HG03095 (cell line): ENCODE data around the gene KRT82.
"Not testable (repeated sequence)": the region's sequence is repeated elsewhere in the genome, so short reads cannot be mapped to it uniquely, and the experiment has no call there.

Source experiments
- ATAC-seq: cut with Tn5 transposase; IDR thresholded peaks from one replicate; pipeline ENCODE4 v1.9.1; 2021; ENCODE audit warnings: moderate library complexity; ENCODE audit not compliant: unreplicated experiment

Gene KRT82

DNA sequence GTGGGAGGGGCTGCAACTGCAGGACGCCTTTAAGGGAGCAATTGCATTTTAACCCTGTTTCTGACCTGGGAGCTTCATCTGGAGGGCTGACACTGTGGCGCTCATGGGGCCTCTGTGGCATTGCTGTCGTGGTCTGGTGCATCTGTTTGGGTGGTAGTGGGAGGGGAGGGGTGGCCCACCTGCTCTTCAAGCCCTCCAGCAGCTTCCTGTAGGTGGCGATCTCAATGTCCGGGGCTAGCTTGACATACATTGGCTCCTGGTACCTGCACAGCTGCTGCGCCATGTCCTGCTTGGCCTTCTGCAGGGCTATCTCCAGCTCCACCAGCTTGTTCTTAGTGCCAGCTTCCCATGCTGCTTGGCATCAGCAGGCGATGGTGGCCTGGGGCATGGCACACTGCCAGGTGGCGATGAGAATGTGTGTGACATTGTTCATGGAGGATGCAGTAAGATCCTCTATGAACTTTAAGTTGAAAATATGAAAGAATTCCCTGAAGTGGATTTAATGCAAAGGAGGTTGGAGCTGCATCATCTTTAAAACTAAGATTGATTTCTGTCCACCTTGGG, 7.7 kb upstream of the KRT82 start:
- no peak for ATAC-seq

- ATAC-seq = no peak
Observed at GRCh38 chr12:52413202-52413601, 7.1 kb upstream of the KRT82 start.

DNA sequence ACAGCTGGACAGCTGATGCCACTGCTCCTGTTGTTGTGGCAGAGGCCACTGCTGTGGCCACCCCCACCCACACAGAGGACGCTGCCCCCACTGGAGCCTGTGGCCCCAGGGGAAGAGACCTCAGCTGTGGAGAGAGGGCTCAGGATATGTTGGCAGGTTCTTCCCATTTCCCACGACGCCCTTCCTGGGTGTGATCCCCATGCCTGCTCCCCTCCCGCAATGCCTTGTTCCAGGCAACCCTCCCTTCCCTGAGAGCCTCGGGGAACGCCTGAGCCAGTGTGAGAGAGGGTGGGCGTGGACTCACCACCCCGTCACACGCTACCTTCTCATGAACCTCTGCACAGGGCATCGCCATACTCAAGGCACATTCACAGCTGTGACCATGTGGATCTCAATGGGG, 5.7 kb upstream of the KRT82 start:
- ATAC-seq = no peak

GRCh38 chr12:52410589-52411248, 4.6 kb upstream of the KRT82 start:
- not testable (repeated sequence) for ATAC-seq

DNA sequence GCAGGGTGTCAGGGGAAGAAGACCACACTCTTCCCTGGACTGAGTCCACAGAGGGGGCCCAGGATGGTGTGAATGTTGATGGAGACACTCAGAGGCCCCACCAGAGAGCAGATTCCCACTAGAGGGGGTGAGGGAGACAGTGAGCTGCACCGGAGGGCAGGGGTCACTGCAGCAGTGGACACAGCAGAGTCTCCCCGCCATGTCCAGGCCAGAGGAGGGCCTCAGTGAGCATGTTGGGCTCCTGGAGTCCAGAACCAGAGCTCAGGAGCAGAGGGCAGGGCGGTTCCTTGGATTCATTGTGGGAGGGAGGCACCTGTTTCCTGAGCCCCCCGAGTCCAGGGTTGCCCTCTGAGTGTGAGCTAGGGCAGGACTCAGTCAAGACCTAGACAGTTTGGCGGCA, 1.8 kb upstream of the KRT82 start:
- ATAC-seq = no peak

DNA sequence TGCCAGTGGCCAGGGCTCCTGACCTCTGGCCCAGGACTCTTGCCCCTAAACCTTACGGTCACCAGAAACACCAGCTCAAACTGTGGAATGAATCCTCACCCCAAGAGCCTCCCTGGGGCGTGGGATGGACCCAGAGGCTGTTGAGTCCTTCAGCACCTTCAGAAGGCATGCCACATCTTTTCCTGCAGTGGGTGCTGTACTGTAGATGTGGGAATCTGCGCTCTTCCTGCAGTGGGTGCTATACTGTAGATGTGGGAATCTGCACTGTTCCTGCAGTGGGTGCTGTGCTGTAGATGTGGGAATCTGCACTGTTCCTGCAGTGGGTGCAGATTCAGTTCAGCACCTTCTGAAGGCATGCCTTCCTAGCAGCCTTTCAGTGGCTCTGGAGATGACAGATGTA, 1.2 kb downstream of the KRT82 start:
- no peak for ATAC-seq

GRCh38 chr12:52403561-52403960, 2.6 kb downstream of the KRT82 start:
- no peak for ATAC-seq

GRCh38 chr12:52402873-52403540, 3.1 kb downstream of the KRT82 start:
- no peak for ATAC-seq

DNA sequence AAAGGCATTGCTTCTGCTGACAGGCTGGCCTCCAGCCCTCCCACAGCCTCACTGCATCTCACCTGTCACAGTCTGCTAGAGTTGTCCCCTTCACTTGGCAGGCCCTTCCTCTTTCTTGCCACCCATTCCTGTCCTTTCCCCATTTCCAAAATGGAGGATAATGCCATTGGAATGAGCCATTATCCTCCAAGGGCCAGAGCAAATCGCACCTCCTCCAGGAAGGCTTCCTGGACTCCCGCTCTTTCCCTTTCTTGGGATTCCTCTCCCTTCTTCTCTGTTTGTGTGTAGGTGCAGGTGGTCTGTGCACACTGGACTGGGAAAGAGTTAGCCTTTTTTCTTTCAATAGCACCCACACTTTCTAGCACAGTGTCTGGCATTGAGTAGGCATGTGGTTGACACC, 3.8 kb downstream of the KRT82 start:
- no peak for ATAC-seq

DNA sequence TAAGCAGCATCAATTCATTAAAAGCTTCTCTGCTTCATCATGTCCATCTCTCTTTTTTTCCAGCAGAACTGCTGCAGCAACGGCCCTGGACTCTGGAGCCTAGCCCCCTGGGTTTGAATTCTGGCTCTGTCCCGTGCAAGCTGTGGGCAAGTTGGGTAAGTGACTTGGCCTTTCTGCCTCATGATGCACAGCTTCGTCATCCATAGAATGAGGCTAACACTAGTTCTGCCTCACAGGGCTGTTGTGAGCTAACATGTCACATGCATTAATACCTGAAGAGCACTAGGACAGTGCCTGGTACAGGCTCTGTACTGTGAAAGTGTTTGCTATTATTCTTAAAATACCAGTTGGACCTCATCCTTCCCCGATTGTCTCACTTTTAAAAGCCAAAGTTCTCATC, 4.2 kb downstream of the KRT82 start:
- no peak for ATAC-seq

DNA sequence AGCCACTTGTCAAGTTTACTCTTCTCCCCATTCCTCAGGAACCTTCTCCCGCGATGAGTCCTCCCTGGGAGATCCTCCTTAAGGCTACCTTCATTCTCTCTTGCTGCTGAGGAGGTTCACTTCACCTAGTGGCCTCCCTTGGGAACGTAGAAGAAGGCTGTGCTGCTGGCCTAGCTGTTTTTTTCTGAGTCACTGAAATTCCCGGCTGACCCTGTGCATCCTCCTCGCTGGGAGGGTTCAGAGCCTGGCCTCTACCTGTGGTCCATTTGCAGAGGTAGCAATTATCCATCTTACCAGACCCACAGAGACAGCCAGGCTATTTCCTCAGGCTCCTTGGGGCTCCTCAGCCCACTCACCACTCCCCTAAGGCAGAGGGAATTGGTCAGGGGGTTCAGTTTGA, 4.6 kb downstream of the KRT82 start:
- ATAC-seq = no peak

- ATAC-seq = no peak
Observed at GRCh38 chr12:52400906-52401305, 5.2 kb downstream of the KRT82 start.

DNA sequence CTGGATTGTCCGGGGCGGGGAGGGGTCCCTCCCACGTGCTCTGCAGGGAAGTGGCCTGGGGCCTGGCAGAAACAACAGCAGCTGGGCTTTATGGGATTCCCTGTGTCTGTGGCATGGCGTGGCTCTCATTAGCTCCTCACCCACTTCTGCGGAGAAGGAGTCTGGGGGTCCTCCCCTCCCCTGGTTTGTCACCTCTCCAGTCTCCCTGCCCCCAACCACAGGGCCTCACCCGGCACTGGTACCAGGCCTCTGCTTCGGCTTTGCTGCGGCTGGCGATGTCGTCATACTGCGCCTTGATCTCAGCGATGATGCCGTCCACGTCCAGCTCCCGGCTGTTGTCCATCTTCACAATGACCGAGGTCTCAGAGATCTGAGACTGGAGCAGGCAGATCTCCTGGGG, 6.4 kb downstream of the KRT82 start:
- ATAC-seq = no peak

GRCh38 chr12:52398176-52398575, 8.0 kb downstream of the KRT82 start:
- ATAC-seq = no peak

- ATAC-seq = no peak
Observed at GRCh38 chr12:52396656-52397055, 9.5 kb downstream of the KRT82 start.

DNA sequence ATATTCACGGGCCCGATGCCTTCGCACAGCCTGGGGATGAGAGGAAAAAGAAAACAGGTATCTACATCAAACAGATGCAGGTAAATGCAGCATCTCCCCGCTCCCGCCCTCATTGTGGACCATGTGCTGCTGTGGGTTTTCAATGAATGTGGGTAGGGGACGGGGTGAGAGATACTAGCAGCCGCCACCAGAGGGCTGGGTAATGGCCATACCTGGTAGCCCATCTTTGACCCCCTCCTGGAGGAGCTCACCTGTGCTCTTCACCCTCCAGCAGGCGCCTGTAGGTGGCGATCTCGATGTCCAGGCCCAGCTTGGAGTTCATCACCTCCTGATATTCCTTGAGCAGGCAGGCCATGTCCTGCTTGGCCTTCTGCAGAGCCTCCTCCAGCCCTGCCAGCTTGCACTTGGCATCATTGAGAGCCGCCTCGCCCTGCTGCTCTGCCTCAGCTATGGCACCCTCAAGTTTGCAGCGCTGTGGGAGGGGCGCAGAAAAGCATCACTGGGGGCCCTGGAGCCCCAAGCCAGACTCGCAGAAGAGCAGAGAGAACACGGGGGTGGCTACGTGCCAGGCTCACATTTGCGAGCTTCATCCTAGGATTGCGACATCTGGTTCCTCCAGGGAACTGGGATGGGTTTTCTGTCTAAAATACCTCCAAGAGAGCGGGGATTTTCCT, 10.2 kb downstream of the KRT82 start:
- no peak for ATAC-seq

- ATAC-seq = no peak
Observed at GRCh38 chr12:52394836-52395405, 11.2 kb downstream of the KRT82 start.

GRCh38 chr12:52392465-52393007, 13.6 kb downstream of the KRT82 start:
- ATAC-seq = no peak

DNA sequence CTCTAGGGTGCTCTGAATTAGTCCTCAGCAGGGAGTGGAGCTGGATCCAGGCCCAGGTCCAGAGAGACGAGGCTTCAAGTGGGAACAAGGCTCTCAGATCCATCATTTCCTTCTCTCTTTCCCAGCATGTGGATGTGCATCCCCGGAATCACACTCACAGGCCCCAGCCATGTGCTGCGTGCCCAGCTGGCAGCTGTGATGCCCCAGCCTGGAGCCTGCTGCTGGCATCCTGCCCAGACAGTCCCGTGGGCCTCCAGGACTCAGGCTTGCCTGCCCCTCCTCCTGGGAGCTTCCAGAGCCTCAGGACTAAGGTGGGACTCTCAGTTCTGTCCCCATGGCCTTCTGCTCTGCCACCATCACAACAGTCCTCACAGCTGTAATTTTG, 14.5 kb downstream of the KRT82 start:
- ATAC-seq = no peak

DNA sequence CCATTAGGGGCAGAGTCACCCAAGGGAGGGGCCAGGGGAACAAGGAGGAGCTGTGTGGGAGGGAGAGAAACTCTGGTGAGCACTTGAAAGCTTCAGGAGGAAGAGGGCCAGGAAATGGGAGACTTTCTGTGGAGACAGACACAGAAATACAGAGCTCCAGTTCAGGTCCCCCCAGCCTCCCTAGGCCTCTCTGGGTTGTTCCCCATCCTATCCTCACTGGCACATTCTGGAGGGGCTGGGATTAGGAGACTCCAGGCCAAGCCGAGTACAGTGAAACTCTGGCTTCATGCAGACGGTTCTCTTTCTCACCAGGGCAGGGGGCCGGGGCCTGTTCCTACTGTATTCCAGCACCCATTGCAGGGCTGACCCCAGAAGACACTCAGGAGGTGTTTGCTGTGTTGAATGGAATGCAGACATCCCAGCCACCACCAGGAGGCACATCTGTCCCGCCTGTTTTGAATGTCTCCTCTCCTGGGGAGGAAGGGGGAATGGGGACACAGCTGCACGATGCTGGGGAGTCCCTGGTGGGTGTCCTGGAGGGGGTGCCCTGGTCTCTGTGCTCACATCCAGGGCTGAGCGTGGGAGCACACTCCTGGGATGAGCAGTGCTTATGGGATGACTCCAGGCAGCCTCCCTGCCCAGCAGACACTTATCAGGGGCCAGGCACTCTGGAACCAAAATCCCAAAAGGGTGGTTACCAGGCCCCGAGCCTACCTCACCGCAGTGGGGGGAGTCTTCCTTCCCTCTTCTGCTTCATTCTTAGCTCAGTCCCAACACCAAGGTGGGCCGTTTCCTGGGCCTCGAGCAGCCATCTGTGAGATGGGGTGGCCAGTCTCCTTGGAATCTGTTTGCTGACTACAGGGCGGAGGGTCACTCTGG, 15.2 kb downstream of the KRT82 start:
- ATAC-seq = no peak
